GM12801 (cell line): Measurements from ENCODE around the gene WDR6.

Experiments used
- CTCF ChIP-seq: IDR thresholded peaks from one replicate; pipeline ENCODE4 v1.5.1; 2011; ENCODE audit warnings: control low read depth; ENCODE audit not compliant: insufficient read length; ENCODE audit errors: extremely low read depth

WDR6 gene

DNA sequence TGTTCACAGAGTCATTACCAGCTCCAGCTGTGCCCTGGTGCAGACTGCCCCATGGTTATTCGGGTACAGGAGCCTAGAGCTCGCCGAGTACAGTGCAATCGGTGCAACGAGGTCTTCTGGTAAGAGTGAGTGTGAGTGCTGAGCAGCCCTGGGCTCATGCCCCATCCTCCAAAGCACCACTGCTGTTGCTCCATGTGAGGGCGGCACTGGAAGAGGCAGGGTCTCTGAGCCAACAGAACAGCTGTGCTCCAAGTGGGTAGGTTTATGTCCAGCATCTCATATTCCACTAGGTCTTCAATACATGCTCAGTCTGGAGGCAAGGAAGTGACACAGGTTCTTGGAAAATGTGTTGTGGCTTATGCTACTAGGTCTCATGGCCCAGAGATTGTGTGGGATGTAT lies 36.6 kb upstream of the WDR6 start:
- no peak for TF ChIP-seq CTCF

GRCh38 chr3:48974076-48974864 lies 32.9 kb upstream of the WDR6 start:
- no peak for TF ChIP-seq CTCF

- no peak for TF ChIP-seq CTCF
These were observed 27.7 kb upstream of the WDR6 start for GRCh38 chr3:48979451-48979850.

- TF ChIP-seq CTCF: no peak
These were observed 26.9 kb upstream of the WDR6 start for GRCh38 chr3:48980295-48980694.

DNA sequence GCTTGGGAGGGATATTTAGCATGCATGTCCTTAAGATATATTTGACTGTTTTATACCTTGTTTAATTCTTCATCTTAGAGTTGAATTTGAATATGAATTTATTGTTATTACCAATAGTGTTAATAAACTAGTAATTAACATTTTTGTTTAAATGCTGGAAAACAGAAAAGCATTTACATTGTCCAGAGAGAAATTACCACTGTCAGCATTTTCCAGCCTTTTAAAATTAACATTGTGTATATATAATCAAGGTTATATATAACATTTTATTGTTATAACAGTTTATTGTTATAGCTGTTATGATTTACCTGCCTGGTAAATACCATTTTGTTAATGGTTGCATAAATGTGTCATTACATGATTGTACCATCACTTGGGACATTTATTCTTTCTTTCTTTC lies 25.2 kb upstream of the WDR6 start:
- TF ChIP-seq CTCF: no peak

GRCh38 chr3:48982686-48983085 lies 24.5 kb upstream of the WDR6 start:
- no peak for TF ChIP-seq CTCF

DNA sequence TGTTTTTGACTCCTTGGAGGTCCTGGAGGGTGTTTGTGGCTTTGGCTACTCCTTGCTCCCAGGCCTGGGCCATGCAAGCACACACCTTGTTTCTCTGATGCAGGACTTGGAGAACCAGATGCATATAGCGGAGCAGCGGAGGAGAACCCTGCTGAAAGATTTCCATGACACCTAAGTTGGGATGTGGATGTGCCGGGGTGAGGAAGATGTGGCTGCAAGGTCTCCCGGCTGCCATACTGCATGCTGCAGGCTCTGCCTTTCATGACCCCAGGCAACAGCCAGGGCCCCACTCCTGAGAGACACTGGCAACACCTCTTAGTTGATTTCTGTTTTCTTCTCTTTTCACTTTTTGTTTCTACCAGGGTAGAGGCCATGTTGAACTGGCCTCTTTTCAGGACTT lies 24.1 kb upstream of the WDR6 start:
- no peak for TF ChIP-seq CTCF
